ENCODE data around the gene IGSF8. TPM values are rescaled to one million over a fixed set of nuclear protein-coding genes. Genes with fewer than 3 reads are reported as not detected.

The IGSF8 gene, protein sequence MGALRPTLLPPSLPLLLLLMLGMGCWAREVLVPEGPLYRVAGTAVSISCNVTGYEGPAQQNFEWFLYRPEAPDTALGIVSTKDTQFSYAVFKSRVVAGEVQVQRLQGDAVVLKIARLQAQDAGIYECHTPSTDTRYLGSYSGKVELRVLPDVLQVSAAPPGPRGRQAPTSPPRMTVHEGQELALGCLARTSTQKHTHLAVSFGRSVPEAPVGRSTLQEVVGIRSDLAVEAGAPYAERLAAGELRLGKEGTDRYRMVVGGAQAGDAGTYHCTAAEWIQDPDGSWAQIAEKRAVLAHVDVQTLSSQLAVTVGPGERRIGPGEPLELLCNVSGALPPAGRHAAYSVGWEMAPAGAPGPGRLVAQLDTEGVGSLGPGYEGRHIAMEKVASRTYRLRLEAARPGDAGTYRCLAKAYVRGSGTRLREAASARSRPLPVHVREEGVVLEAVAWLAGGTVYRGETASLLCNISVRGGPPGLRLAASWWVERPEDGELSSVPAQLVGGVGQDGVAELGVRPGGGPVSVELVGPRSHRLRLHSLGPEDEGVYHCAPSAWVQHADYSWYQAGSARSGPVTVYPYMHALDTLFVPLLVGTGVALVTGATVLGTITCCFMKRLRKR
- total RNA-seq (33.9 TPM), polyA plus RNA-seq (10 to 100 TPM; 39.2 to 45.5 (median 43.0) TPM)

DNA sequence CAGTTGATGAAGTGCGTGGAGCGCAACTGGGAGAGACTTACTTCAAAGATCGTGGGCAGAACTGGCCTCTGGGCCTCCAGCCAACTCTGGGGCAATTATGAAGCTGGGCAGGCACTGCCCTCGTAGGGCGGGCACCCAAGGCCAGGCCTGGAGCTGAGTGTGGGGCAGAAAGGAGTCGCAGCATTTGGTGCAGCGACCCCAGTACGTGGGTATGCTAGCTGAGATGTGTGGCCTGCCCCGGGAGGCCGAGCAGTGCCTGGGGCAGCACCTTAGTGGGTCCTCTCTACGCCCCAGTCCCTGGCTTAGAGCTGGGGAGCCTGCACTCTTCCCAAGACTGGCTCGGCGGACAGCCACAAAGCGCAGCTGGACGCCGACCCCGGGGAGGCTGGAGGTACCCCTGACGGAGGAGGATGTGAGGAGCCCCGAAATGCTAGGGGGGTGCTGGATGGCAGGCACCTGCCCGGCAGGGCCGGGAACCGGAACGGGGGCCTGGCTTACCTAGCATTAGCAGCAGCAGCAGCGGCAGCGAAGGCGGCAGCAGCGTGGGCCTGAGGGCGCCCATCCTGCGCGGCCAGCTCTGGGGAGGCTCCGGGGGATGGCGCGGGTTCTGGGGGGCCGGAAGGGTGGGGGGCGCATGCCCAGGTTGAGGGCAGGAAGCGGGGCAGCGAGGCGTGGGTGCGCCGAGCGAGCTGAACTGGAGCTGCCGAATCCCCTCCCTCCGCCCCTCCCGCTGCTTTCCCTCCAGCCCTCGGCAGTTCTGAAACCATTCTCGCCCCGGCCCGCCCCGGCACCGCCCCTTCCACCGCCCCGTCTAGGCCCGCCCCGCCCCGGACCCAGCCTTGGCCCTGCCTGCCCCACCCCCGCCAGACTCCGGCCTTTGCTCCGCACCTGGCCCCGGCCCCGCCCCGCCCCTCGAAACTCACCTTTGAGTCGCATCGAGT, at the start of gene IGSF8:
TSS of gene IGSF8 (minus strand) at position 709 of the 941 bp plus-strand sequence. CDS start at position 562, 147 bp downstream.
- ATAC-seq (ENCODE audit: low read depth in 2 of 2) (peak; percentile 64 to 68), DNase-seq (peak; percentile 90 to 96 (median 91))
- Mint-ChIP-seq H3K27ac (peak within 1 kb of the TSS; percentile 91 to 95 (median 95)), H3K4me1 (peaks cover 15 to 66% (median 35%) of the 10 kb centered on the region in 4 donors), H3K27me3 (peaks cover 7% of the 10 kb centered on the region), H3K9me3 (peaks cover 0 to 2% (median 0%) of the 10 kb centered on the region in 7 donors), H3K4me3 (peak within 1 kb of the TSS; percentile 87 to 96 (median 92)), H3K36me3 (peaks cover 3% of the 10 kb centered on the region)
- Histone ChIP-seq H3K9me3 (ENCODE audit: control insufficient read depth in 2 of 2, low read length in 2 of 2) (no peaks in the 10 kb centered on the region), H3K4me3 (ENCODE audit: low read depth, low read length) (peak within 1 kb of the TSS; percentile 85), H3K27ac (ENCODE audit: insufficient read depth, low read length, poor library complexity, severe bottlenecking) (peak within 1 kb of the TSS; percentile 96), H3K27me3 (ENCODE audit: control insufficient read depth, insufficient read depth, low read length) (no peaks in the 10 kb centered on the region), H3K36me3 (ENCODE audit: control insufficient read depth, insufficient read depth, low read length) (peaks cover 22% of the 10 kb centered on the region), H3K4me1 (ENCODE audit: control insufficient read depth, insufficient read depth, low read length, poor library complexity, severe bottlenecking) (peaks cover 52% of the 10 kb centered on the region)

DNA sequence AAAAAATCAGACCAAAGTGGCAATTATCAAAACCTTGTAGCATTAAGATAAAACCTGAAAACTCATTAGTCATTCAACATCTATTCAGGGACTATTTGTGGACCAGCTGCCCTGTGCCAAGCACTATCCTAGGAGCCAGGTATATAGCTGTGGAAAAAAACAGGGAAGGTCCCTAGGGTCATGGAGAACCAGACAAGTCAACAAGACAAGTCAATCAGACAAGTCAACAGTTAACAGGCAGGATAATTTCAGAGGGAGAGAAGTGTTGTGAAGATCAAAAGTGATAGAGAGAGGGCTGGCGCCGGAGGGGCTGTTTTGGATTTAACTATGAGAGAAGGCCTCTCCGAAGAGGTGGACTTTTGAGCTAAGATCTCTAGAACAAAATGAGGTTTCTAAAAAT, 49.7 kb upstream of the IGSF8 start:
- no peak overlapping the region for H3K27ac Mint-ChIP-seq
- ATAC-seq (ENCODE audit: low read depth in 2 of 2) (no peak), DNase-seq (no peak)
- H3K4me3 ChIP-seq (ENCODE audit: low read depth, low read length) = no peak overlapping the region
- no peaks in the 10 kb centered on the region for H3K9me3 Mint-ChIP-seq
- no peak overlapping the region for H3K4me3 Mint-ChIP-seq
- no peaks in the 10 kb centered on the region for H3K36me3 Mint-ChIP-seq
- no peaks in the 10 kb centered on the region for H3K4me1 ChIP-seq (ENCODE audit: control insufficient read depth, insufficient read depth, low read length, poor library complexity, severe bottlenecking)
- H3K36me3 ChIP-seq (ENCODE audit: control insufficient read depth, insufficient read depth, low read length) = no peaks in the 10 kb centered on the region
- no peak overlapping the region for H3K27ac ChIP-seq (ENCODE audit: insufficient read depth, low read length, poor library complexity, severe bottlenecking)
- no peaks in the 10 kb centered on the region for H3K4me1 Mint-ChIP-seq
- H3K9me3 ChIP-seq (ENCODE audit: control insufficient read depth in 2 of 2, low read length in 2 of 2) = no peaks in the 10 kb centered on the region
- peaks cover 4% of the 10 kb centered on the region for H3K27me3 ChIP-seq (ENCODE audit: control insufficient read depth, insufficient read depth, low read length)
- peaks cover 30% of the 10 kb centered on the region for H3K27me3 Mint-ChIP-seq

DNA sequence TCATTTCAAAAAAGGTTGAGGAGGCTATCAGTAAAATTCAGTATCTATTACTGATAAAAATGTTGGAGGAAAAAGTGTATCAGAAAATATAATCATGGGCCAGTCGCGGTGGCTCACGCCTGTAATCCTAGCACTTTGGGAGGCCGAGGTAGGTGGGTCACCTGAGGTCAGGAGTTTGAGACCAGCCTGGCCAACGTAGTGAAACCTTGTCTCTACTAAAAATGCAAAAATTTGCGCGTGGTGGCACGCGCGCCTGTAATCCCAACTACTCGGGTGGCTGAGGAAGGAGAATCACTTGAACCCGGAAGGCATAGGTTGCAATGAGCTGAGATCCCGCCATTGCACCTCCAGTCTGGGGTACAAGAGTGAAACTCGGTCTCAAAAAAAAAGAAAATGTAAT, 47.7 kb upstream of the IGSF8 start:
- Mint-ChIP-seq H3K4me3 (no peak overlapping the region), H3K9me3 (no peaks in the 10 kb centered on the region), H3K27ac (no peak overlapping the region), H3K4me1 (no peaks in the 10 kb centered on the region), H3K27me3 (peaks cover 40% of the 10 kb centered on the region), H3K36me3 (no peaks in the 10 kb centered on the region)
- Histone ChIP-seq H3K27me3 (ENCODE audit: control insufficient read depth, insufficient read depth, low read length) (peaks cover 12% of the 10 kb centered on the region), H3K4me1 (ENCODE audit: control insufficient read depth, insufficient read depth, low read length, poor library complexity, severe bottlenecking) (no peaks in the 10 kb centered on the region), H3K9me3 (ENCODE audit: control insufficient read depth in 2 of 2, low read length in 2 of 2) (no peaks in the 10 kb centered on the region), H3K4me3 (ENCODE audit: low read depth, low read length) (no peak overlapping the region), H3K36me3 (ENCODE audit: control insufficient read depth, insufficient read depth, low read length) (no peaks in the 10 kb centered on the region), H3K27ac (ENCODE audit: insufficient read depth, low read length, poor library complexity, severe bottlenecking) (no peak overlapping the region)
- DNase-seq = no peak
- no peak for ATAC-seq (ENCODE audit: low read depth in 2 of 2)

- H3K4me3 Mint-ChIP-seq = no peak overlapping the region
- Histone ChIP-seq H3K4me1 (ENCODE audit: control insufficient read depth, insufficient read depth, low read length, poor library complexity, severe bottlenecking) (no peaks in the 10 kb centered on the region), H3K9me3 (ENCODE audit: control insufficient read depth in 2 of 2, low read length in 2 of 2) (no peaks in the 10 kb centered on the region), H3K27ac (ENCODE audit: insufficient read depth, low read length, poor library complexity, severe bottlenecking) (no peak overlapping the region), H3K36me3 (ENCODE audit: control insufficient read depth, insufficient read depth, low read length) (no peaks in the 10 kb centered on the region), H3K27me3 (ENCODE audit: control insufficient read depth, insufficient read depth, low read length) (peaks cover 10% of the 10 kb centered on the region), H3K4me3 (ENCODE audit: low read depth, low read length) (no peak overlapping the region)
- ATAC-seq (ENCODE audit: low read depth in 2 of 2) = no peak
- H3K27me3 Mint-ChIP-seq = peaks cover 44% of the 10 kb centered on the region
- H3K36me3 Mint-ChIP-seq = no peaks in the 10 kb centered on the region
- no peak overlapping the region for H3K27ac Mint-ChIP-seq
- H3K9me3 Mint-ChIP-seq = peaks cover 0 to under 1% (median 0%) of the 10 kb centered on the region in 7 donors
- H3K4me1 Mint-ChIP-seq = no peaks in the 10 kb centered on the region
- DNase-seq = no peak
Measured at GRCh38 chr1:160144921-160145320, 46.5 kb upstream of the IGSF8 start.

GRCh38 chr1:160143695-160144094, 45.3 kb upstream of the IGSF8 start:
- Histone ChIP-seq H3K4me3 (ENCODE audit: low read depth, low read length) (no peak overlapping the region), H3K27ac (ENCODE audit: insufficient read depth, low read length, poor library complexity, severe bottlenecking) (no peak overlapping the region), H3K4me1 (ENCODE audit: control insufficient read depth, insufficient read depth, low read length, poor library complexity, severe bottlenecking) (no peaks in the 10 kb centered on the region), H3K27me3 (ENCODE audit: control insufficient read depth, insufficient read depth, low read length) (peaks cover 10% of the 10 kb centered on the region), H3K9me3 (ENCODE audit: control insufficient read depth in 2 of 2, low read length in 2 of 2) (no peaks in the 10 kb centered on the region), H3K36me3 (ENCODE audit: control insufficient read depth, insufficient read depth, low read length) (no peaks in the 10 kb centered on the region)
- ATAC-seq (ENCODE audit: low read depth in 2 of 2) (no peak), DNase-seq (no peak)
- Mint-ChIP-seq H3K4me1 (no peaks in the 10 kb centered on the region), H3K27me3 (peaks cover 38% of the 10 kb centered on the region), H3K36me3 (no peaks in the 10 kb centered on the region), H3K27ac (peak overlapping the region in 1 of 3 donors; percentile 15), H3K4me3 (no peak overlapping the region), H3K9me3 (peaks cover 0 to 1% (median 0%) of the 10 kb centered on the region in 7 donors)

- no peak overlapping the region for H3K4me3 Mint-ChIP-seq
- H3K27me3 Mint-ChIP-seq = peaks cover 30% of the 10 kb centered on the region
- H3K27ac Mint-ChIP-seq = no peak overlapping the region
- ATAC-seq (ENCODE audit: low read depth in 2 of 2) (no peak), DNase-seq (no peak)
- no peaks in the 10 kb centered on the region for H3K4me1 Mint-ChIP-seq
- H3K27ac ChIP-seq (ENCODE audit: insufficient read depth, low read length, poor library complexity, severe bottlenecking) = no peak overlapping the region
- H3K36me3 ChIP-seq (ENCODE audit: control insufficient read depth, insufficient read depth, low read length) = no peaks in the 10 kb centered on the region
- no peak overlapping the region for H3K4me3 ChIP-seq (ENCODE audit: low read depth, low read length)
- H3K27me3 ChIP-seq (ENCODE audit: control insufficient read depth, insufficient read depth, low read length) = peaks cover 10% of the 10 kb centered on the region
- no peaks in the 10 kb centered on the region for H3K4me1 ChIP-seq (ENCODE audit: control insufficient read depth, insufficient read depth, low read length, poor library complexity, severe bottlenecking)
- no peaks in the 10 kb centered on the region for H3K9me3 ChIP-seq (ENCODE audit: control insufficient read depth in 2 of 2, low read length in 2 of 2)
- H3K9me3 Mint-ChIP-seq = peaks cover 0 to 1% (median 0%) of the 10 kb centered on the region in 7 donors
- H3K36me3 Mint-ChIP-seq = no peaks in the 10 kb centered on the region
Measured at GRCh38 chr1:160139840-160140239, 41.4 kb upstream of the IGSF8 start.

- Histone ChIP-seq H3K4me3 (ENCODE audit: low read depth, low read length) (no peak overlapping the region), H3K4me1 (ENCODE audit: control insufficient read depth, insufficient read depth, low read length, poor library complexity, severe bottlenecking) (no peaks in the 10 kb centered on the region), H3K9me3 (ENCODE audit: control insufficient read depth in 2 of 2, low read length in 2 of 2) (no peaks in the 10 kb centered on the region), H3K27ac (ENCODE audit: insufficient read depth, low read length, poor library complexity, severe bottlenecking) (no peak overlapping the region), H3K27me3 (ENCODE audit: control insufficient read depth, insufficient read depth, low read length) (peaks cover 5% of the 10 kb centered on the region), H3K36me3 (ENCODE audit: control insufficient read depth, insufficient read depth, low read length) (no peaks in the 10 kb centered on the region)
- peaks cover 15% of the 10 kb centered on the region for H3K27me3 Mint-ChIP-seq
- H3K4me3 Mint-ChIP-seq = no peak overlapping the region
- no peak for DNase-seq
- H3K4me1 Mint-ChIP-seq = no peaks in the 10 kb centered on the region
- no peak overlapping the region for H3K27ac Mint-ChIP-seq
- no peak for ATAC-seq (ENCODE audit: low read depth in 2 of 2)
- no peaks in the 10 kb centered on the region for H3K36me3 Mint-ChIP-seq
- peaks cover 0 to 1% (median 0%) of the 10 kb centered on the region in 7 donors for H3K9me3 Mint-ChIP-seq
Measured at GRCh38 chr1:160137216-160137862, 38.9 kb upstream of the IGSF8 start.

All from CD4-positive, CD25-positive, alpha-beta regulatory T cell (primary cell).